ENCODE results near the gene ULK4.

DNA sequence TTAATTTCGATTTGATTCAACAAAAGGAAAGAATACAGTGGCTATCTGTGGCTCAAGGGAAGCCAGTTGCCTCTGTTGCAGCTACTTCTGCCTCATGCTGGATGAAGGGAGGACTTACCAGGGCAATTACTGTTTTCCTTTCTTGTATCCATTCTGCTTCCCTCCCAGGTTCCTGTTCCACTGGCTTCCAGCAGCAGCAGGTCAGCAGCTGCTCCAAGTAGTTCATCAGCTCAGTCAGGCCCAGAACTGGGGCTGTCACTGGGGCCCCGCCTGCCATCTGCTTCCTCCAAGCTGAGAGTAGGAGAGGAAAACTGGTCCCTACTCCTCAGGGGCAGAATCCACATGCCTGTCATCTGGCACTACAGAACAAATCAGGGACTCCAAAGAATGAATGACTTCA is 48.6 kb upstream of the ULK4 start:
- TF ChIP-seq ARID1B (IDR thresholded peaks at IDR 0.05) (no peak), ESRRA (IDR thresholded peaks at IDR 0.05; ENCODE audit: borderline replicate concordance, low read depth) (no peak)

Data from K562 (cell line).